Testis (tissue), 3 donors: ENCODE measurements around the gene ESYT2. TPM values are rescaled to one million over a fixed set of nuclear protein-coding genes. Genes with fewer than 3 reads are reported as not detected.
A peak's percentile ranks its signal among the peaks of the same experiment; 100 is the strongest.

Source experiments
- DNase-seq: peaks from one replicate; pipeline ENCODE4 v3.0.0-alpha.2; 2019
- H3K27ac ChIP-seq, 2 donors: fragments of 200-600 bp; sonication (generic); one replicate each; pipeline ENCODE4 v1.5.1; 2019
- H3K27me3 ChIP-seq: fragments of 200-600 bp; sonication (generic); one replicate; pipeline ENCODE4 v1.5.1; 2019
- H3K36me3 ChIP-seq: fragments of 200-600 bp; sonication (generic); one replicate; pipeline ENCODE4 v1.5.1; 2017; ENCODE audit warnings: low read depth; ENCODE audit errors: missing control alignments
- H3K4me1 ChIP-seq: fragments of 200-600 bp; sonication (generic); one replicate; pipeline ENCODE4 v1.5.1; 2019
- H3K4me3 ChIP-seq, 2 donors: fragments of 200-600 bp; sonication (generic); one replicate each; pipeline ENCODE4 v1.5.1; 2017 to 2019
- H3K9me3 ChIP-seq: fragments of 200-600 bp; sonication (generic); one replicate; pipeline ENCODE4 v1.5.1; 2017
- CTCF ChIP-seq, 3 experiments: fragments of 450-650 bp in 2 of 3; fragments of 200-600 bp in 1 of 3; sonication (generic) in 1 of 3; IDR thresholded peaks; one replicate each; pipeline ENCODE4 v1.5.1; 2016 to 2019; ENCODE audit warnings: antibody characterized with exemption in 3 of 3, mild to moderate bottlenecking in 2 of 3, moderate library complexity in 1 of 3
- POLR2A ChIP-seq: fragments of 450-650 bp; IDR thresholded peaks from one replicate; pipeline ENCODE4 v1.6.1; 2017; ENCODE audit warnings: antibody characterized with exemption, mild to moderate bottlenecking, moderate library complexity
- WGBS, 2 donors: methylation state at CpG; one replicate each; pipeline ENCODE4 v1.1.5; 2018; 5-methylcytosine and 5-hydroxymethylcytosine counted together
- intact Hi-C: fragments of 100-400 bp; cut with DNase I; formaldehyde crosslinking; loops from one replicate; pipeline ENCODE4 v1.15.1; 2023; ENCODE audit warnings: low total_unique reads
- polyA plus RNA-seq: library from polyadenylated mRNA; stranded (reverse); fragments of 350-450 nt; fragmentation: Illumina TruSeq; extraction: RNeasy Lipid Tissue Mini Kit (QIAGEN cat#74804); gene quantifications from one replicate; pipeline ENCODE4 v1.2.3, GENCODE V29; 2014; ENCODE audit warnings: low read depth, low replicate concordance; ENCODE audit not compliant: insufficient read depth
- total RNA-seq, 2 donors: library from RNA; depleted of rRNA; stranded (reverse); fragments of >200 nt; gene quantifications; one replicate each; pipeline ENCODE4 v1.2.3, GENCODE V29; 2016

ESYT2 gene
- total and polyA plus RNA-seq, 3 donors from 2014 or later, result 53.9 to 73.1 (median 61.1) TPM

- WGBS, 2 donors, result 29 to 38% methylated on average over 13 of the region's 13 CpGs
- Histone ChIP-seq H3K36me3 (no peaks in the 10 kb centered on the region), H3K4me3 (peak overlapping the region; percentile 89 to 98), H3K4me1 (peaks cover 23% of the 10 kb centered on the region), H3K27ac (peak overlapping the region; percentile 98 to 99), H3K27me3 (no peaks in the 10 kb centered on the region), H3K9me3 (no peaks in the 10 kb centered on the region)
- TF ChIP-seq CTCF (IDR thresholded peaks at IDR 0.05) (no peak), POLR2A (no peak)
- DNase-seq, result no peak
- intact Hi-C loops, result loop anchor here (10.0 kb wide), 1 partner anchor 123 kb away; the partner anchor contains the start of gene NCAPG2
Observed at GRCh38 chr7:158827411-158828132, 1.7 kb downstream of the ESYT2 start.

DNA sequence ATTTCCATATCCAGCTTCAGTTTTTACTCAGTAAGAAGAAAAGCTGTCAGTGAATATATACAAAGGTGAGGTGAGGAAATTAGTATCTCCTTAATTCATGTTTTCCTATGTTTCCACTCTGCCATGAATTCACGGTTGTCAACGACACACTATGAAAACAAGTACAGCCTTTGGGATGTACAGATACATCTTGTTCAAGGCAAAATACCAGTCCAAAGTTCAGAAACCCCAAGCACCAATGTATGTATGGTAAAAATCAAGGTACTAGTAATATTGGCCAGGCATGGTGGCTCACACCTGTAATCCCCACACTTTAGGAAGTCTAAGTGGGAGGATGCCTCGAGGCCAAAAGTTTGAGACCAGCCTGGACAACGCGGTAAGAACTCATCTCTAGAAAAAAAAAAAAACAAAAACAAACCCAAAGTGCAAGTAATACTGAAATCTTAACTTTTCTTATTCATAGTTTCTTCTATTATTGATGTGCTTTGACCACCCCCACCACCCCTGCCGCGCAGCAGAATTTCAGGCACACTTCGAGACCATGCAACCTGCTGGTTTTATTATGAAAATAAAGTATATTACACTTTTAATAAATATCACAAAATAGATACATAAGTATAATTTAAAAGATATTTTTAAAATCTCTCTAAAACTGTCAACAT lies 3.5 kb downstream of the ESYT2 start:
- H3K36me3 ChIP-seq, result no peaks in the 10 kb centered on the region
- TF ChIP-seq POLR2A (no peak), CTCF (IDR thresholded peaks at IDR 0.05) (no peak)
- DNase-seq, result no peak
- no peak overlapping the region for H3K4me3 ChIP-seq
- H3K27me3 ChIP-seq, result no peaks in the 10 kb centered on the region
- H3K4me1 ChIP-seq, result peaks cover 21% of the 10 kb centered on the region
- no peaks in the 10 kb centered on the region for H3K9me3 ChIP-seq
- intact Hi-C loops, result loop anchor here (10.0 kb wide), 1 partner anchor 121 kb away; the partner anchor contains the start of gene NCAPG2
- H3K27ac ChIP-seq, result no peak overlapping the region
- WGBS, 2 donors, result 91 to 92% methylated on average over 8 of the region's 8 CpGs

DNA sequence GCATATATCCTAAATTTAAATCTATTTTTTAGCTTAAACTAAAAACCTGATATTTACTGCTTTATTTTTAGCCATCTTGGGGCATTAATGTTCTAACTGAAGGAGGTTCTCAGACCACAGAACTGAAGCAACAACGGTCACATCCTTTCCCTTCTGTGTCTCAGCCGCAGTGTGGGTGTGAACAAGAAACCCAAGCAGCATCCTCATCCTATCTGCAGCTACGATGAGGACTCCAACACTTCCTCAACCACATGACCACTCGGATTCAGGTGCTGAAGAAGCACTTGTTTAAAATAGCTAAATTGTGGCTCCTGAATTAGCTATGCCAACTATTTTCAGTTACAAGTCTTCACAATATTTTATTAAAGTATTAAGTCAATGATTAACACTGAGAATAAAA lies 5.3 kb downstream of the ESYT2 start:
- Histone ChIP-seq H3K36me3 (no peaks in the 10 kb centered on the region), H3K9me3 (no peaks in the 10 kb centered on the region), H3K4me3 (no peak overlapping the region), H3K4me1 (peaks cover 28% of the 10 kb centered on the region), H3K27me3 (no peaks in the 10 kb centered on the region), H3K27ac (no peak overlapping the region)
- WGBS, 2 donors, result 59 to 61% methylated on average over 4 of the region's 4 CpGs
- no peak for TF ChIP-seq POLR2A
- TF ChIP-seq CTCF (IDR thresholded peaks at IDR 0.05), result no peak
- intact Hi-C loops, result loop anchor here (10.0 kb wide), 1 partner anchor 119 kb away; the partner anchor contains the start of gene NCAPG2
- DNase-seq, result no peak

- H3K4me3 ChIP-seq, result no peak overlapping the region
- WGBS, 2 donors, result 70 to 73% methylated on average over 14 of the region's 14 CpGs
- no peaks in the 10 kb centered on the region for H3K9me3 ChIP-seq
- no peaks in the 10 kb centered on the region for H3K36me3 ChIP-seq
- TF ChIP-seq CTCF (IDR thresholded peaks at IDR 0.05) (no peak), POLR2A (no peak)
- peak overlapping the region; percentile 55 to 57 for H3K27ac ChIP-seq
- peaks cover 45% of the 10 kb centered on the region for H3K4me1 ChIP-seq
- no peak for DNase-seq
- H3K27me3 ChIP-seq, result no peaks in the 10 kb centered on the region
- intact Hi-C loops, result loop anchor here (10.0 kb wide), 1 partner anchor 117 kb away; the partner anchor contains the start of gene NCAPG2
Observed at GRCh38 chr7:158821171-158822031, 7.9 kb downstream of the ESYT2 start.
